Measurements from ENCODE around the gene HSPB3.
"Not testable (repeated sequence)": the region's sequence is repeated elsewhere in the genome, so short reads cannot be mapped to it uniquely, and the experiment has no call there.

The HSPB3 gene

DNA sequence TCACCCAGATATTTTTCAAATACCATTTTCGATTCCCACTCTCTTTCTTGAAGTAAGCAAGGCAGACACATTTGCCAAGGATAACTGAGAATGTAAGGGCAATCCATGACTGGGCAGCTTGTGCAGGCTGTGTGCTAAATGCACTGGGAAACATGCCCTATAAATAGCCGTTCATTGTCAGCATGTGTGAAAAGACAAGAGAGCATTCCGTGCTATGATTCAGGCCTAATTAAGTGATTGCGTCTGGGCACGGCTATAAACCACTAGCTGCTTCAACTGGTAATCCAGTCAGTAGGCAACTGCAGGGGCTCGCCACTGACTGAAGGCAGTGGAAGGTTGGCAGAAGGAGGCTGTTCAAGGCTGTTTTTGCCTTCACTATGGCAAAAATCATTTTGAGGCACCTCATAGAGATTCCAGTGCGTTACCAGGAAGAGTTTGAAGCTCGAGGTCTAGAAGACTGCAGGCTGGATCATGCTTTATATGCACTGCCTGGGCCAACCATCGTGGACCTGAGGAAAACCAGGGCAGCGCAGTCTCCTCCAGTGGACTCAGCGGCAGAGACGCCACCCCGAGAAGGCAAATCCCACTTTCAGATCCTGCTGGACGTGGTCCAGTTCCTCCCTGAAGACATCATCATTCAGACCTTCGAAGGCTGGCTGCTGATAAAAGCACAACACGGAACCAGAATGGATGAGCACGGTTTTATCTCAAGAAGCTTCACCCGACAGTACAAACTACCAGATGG, at the start of gene HSPB3:
TSS of gene HSPB3 (plus strand) at position 287 of the 745 bp plus-strand sequence. CDS start at position 378, 91 bp downstream.
- TF ChIP-seq, protein P1, sequence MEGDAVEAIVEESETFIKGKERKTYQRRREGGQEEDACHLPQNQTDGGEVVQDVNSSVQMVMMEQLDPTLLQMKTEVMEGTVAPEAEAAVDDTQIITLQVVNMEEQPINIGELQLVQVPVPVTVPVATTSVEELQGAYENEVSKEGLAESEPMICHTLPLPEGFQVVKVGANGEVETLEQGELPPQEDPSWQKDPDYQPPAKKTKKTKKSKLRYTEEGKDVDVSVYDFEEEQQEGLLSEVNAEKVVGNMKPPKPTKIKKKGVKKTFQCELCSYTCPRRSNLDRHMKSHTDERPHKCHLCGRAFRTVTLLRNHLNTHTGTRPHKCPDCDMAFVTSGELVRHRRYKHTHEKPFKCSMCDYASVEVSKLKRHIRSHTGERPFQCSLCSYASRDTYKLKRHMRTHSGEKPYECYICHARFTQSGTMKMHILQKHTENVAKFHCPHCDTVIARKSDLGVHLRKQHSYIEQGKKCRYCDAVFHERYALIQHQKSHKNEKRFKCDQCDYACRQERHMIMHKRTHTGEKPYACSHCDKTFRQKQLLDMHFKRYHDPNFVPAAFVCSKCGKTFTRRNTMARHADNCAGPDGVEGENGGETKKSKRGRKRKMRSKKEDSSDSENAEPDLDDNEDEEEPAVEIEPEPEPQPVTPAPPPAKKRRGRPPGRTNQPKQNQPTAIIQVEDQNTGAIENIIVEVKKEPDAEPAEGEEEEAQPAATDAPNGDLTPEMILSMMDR (IDR thresholded peaks at IDR 0.05; ENCODE audit: insufficient read depth, low read depth, low read length, missing control alignments) = no peak
- no peak within 1 kb of the TSS for H3K4me3 ChIP-seq (ENCODE audit: low read depth, low read length)
- DNase-seq (ENCODE audit: low read depth) = no peak

DNA sequence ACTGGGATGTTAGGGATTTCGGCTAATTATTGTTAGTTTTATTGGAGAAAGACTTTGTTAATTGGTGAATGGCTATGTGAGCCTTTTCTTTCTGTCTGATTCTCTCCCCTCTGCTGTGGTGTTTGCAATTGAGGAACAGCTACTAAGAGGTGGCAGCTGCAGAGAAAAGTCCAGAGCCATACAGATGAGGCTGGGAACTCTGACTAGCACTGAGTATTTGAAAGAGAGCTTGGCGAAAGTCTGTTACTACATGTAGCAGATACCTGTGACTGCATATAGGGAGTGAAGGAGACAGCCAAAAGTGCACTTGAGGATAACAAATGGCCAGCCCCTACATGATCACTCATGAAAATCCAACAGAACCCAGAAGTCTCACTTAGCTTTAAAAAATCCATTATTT, 44.3 kb upstream of the HSPB3 start:
- TF ChIP-seq, protein P1 (IDR thresholded peaks at IDR 0.05; ENCODE audit: insufficient read depth, low read depth, low read length, missing control alignments) = no peak
- no peak overlapping the region for H3K4me3 ChIP-seq (ENCODE audit: low read depth, low read length)
- no peak for DNase-seq (ENCODE audit: low read depth)

DNA sequence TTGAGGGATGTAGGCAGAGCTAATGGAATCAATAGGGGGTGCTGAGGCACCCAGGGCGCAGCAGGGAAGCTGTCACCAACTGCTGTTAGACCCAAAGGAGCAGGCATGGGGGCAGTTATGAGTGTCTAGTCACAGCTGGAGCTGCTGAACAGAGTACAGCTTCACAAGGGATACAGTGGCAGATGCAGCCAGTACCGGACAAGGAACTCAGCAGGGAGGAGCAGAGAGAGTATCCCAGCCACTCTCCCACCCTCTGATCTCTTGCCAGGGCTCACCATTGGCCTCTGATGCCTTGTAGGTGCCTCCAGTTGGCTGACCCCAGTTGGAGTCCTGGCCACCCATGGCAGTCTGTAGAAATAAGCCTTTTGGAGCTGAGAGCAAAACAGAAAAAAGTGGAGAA, 42.6 kb upstream of the HSPB3 start:
- TF ChIP-seq, protein P1 (IDR thresholded peaks at IDR 0.05; ENCODE audit: insufficient read depth, low read depth, low read length, missing control alignments) = no peak
- H3K4me3 ChIP-seq (ENCODE audit: low read depth, low read length) = no peak overlapping the region
- no peak for DNase-seq (ENCODE audit: low read depth)

- TF ChIP-seq, protein P1 (IDR thresholded peaks at IDR 0.05; ENCODE audit: insufficient read depth, low read depth, low read length, missing control alignments) = no peak
- no peak overlapping the region for H3K4me3 ChIP-seq (ENCODE audit: low read depth, low read length)
- DNase-seq (ENCODE audit: low read depth) = no peak
Measured at GRCh38 chr5:54415147-54415546, 40.4 kb upstream of the HSPB3 start.

DNA sequence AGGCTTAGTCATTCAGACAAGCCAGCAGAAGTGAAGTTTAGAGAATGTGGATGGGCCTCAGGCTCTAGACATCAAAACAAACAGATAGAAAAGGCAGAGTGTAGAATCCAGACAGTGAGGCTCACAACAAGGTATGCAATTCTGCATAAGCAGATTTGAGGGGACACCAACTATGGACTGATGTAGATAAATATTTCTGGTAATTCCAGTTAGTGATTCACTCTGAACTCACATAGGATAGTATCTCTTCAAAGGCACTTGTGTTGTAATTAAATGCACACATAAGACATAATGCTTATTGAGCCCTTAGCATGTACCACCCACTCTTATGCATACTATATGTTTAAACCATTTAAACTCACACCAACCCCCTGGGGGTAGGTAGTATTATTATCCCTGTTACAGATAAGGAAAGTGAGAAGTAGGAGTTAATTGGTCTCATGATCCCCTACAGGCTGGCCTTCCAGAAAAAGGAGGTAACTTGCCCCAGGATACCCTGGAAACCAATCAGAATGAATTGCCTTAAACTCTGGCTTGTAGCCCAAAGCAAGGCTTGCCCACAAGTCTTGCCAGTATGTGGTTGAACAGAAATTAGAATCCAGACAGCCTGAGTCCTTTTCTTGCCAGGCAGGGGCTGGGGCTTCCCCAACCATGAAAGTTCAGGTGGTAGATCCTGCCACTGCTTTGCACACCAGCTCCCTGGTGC, 39.5 kb upstream of the HSPB3 start:
- no peak overlapping the region for H3K4me3 ChIP-seq (ENCODE audit: low read depth, low read length)
- no peak for DNase-seq (ENCODE audit: low read depth)
- TF ChIP-seq, protein P1 (IDR thresholded peaks at IDR 0.05; ENCODE audit: insufficient read depth, low read depth, low read length, missing control alignments) = no peak

GRCh38 chr5:54419573-54420423, 35.7 kb upstream of the HSPB3 start:
- H3K4me3 ChIP-seq (ENCODE audit: low read depth, low read length) = not testable (repeated sequence)
- TF ChIP-seq, protein P1 (IDR thresholded peaks at IDR 0.05; ENCODE audit: insufficient read depth, low read depth, low read length, missing control alignments) = peak; percentile 59
- DNase-seq (ENCODE audit: low read depth) = peak; percentile 54

GRCh38 chr5:54420511-54420910, 35.0 kb upstream of the HSPB3 start:
- not testable (repeated sequence) for H3K4me3 ChIP-seq (ENCODE audit: low read depth, low read length); DNase-seq (ENCODE audit: low read depth)

All from GM12865 (cell line).